ENCODE measurements around the gene PTPN6.

PTPN6 gene

GRCh38 chr12:7004287-7004803 lies 53.2 kb downstream of the PTPN6 start:
- no peak for DNase-seq

DNA sequence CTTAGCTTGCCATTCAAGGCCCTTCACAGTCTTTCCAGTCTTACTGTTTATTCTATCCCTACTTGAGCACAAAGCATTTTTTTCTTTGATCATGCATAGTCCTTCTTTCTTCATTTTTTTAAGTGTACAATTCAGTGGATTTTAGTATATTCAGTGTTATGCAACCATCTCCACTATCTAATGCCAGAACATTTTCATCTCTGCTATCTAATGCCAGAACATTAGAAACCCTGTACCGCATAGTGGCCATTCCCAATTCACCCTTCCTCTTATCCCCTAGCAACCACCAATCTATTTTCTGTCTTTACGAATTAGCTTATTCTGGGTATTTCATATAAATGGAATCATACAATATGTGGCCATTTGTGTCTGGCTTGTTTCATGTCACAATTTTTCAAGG lies 53.7 kb downstream of the PTPN6 start:
- no peak for DNase-seq

GRCh38 chr12:7005311-7005710 lies 54.2 kb downstream of the PTPN6 start:
- DNase-seq, result no peak

- no peak for DNase-seq
These were observed 55.5 kb downstream of the PTPN6 start for GRCh38 chr12:7006639-7007038.

DNA sequence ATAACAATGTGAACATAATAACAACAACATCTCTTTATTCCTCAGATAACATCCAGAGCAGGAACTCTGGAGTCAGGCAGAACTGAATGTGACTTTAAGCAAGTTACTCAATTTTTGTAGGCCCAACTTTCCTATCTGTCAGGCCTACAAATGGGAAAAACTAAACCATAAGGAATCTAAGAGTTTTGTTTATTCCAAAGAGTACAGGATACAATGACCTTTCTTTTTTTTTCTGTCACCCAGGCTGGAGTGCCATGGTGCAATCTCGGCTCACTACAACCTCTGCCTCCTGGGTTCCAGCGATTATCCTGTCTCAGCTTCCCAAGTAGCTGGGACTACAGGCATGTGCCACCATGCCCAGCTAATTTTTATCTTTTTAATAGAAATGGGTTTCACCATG lies 57.7 kb downstream of the PTPN6 start:
- DNase-seq, result no peak

DNA sequence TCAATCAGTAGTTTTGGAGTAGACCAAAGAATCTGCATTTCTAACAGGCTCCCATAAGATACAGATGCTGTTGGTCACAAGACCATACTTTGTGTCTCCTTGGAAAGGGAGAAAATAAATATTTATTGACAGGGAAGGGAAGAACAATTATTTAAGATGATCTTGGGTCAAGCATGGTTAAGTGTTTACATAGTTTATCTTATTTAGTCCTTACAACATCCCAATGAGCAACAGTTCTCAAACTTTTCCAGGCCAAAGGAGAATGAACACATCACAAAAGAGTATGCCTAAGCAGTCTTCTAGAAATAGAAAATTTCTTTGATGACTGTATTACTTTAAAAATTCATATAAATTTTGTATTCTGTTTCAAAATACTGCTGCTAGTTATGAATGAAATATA lies 58.4 kb downstream of the PTPN6 start:
- DNase-seq, result no peak

Measured in hypothalamus (tissue), 51 donors.